Activated CD8-positive, alpha-beta memory T cell treated with anti-CD3 and anti-CD28 coated beads, Interleukin-2, amount 10 ng/mL, durations not matched to agents 7 days and 5 days (primary cell): Measurements from ENCODE around the gene CCPG1. TPM values are rescaled to one million over a fixed set of nuclear protein-coding genes. Genes with fewer than 3 reads are reported as not detected.

Experiments used
- ATAC-seq: fragments of 150-1000 bp; cut with Tn5 transposase; one replicate; pipeline ENCODE4 v1.10.0; 2021; ENCODE audit warnings: moderate library complexity
- CTCF ChIA-PET: fragments of 350-600 bp; sonication (Branson Sonifier 250); formaldehyde crosslinking; loops from one replicate; lab custom pipeline; 2021; ENCODE audit warnings: antibody characterized with exemption; lab: Charles Lee
- DNase-seq: peaks from one replicate; pipeline ENCODE4 v3.0.0-alpha.2; 2020
- H3K27ac Mint-ChIP-seq: one replicate; pipeline ENCODE4 v1.8.0; 2021; ENCODE audit warnings: mild to moderate bottlenecking, mixed read lengths
- H3K27me3 Mint-ChIP-seq: one replicate; pipeline ENCODE4 v1.8.0; 2021; ENCODE audit warnings: mixed read lengths
- H3K36me3 Mint-ChIP-seq: one replicate; pipeline ENCODE4 v1.8.0; 2021; ENCODE audit warnings: mild to moderate bottlenecking, mixed read lengths
- H3K4me1 Mint-ChIP-seq: one replicate; pipeline ENCODE4 v1.8.0; 2021; ENCODE audit warnings: mixed read lengths
- H3K4me3 Mint-ChIP-seq: one replicate; pipeline ENCODE4 v1.8.0; 2021; ENCODE audit warnings: mild to moderate bottlenecking, moderate library complexity, mixed read lengths
- H3K9me3 Mint-ChIP-seq: one replicate; pipeline ENCODE4 v1.8.0; 2022; ENCODE audit warnings: low read depth, mixed read lengths
- total RNA-seq, 2 experiments: library from RNA; stranded (reverse); gene quantifications; one replicate each; pipeline ENCODE4 v1.2.3, GENCODE V29; 2021

The CCPG1 gene
- total RNA-seq, 2 experiments from 2014 or later, result 19.2 to 22.0 TPM

GRCh38 chr15:55362641-55363040, 45.5 kb downstream of the CCPG1 start:
- Mint-ChIP-seq H3K27ac (no peak overlapping the region), H3K36me3 (peaks cover 8% of the 10 kb centered on the region), H3K4me1 (no peaks in the 10 kb centered on the region), H3K4me3 (no peak overlapping the region), H3K27me3 (no peaks in the 10 kb centered on the region), H3K9me3 (no peaks in the 10 kb centered on the region)
- ATAC-seq (no peak), DNase-seq (no peak)
- CTCF ChIA-PET, result no interaction called here

- H3K9me3 Mint-ChIP-seq, result no peaks in the 10 kb centered on the region
- DNase-seq, result no peak
- no peak overlapping the region for H3K27ac Mint-ChIP-seq
- no peak overlapping the region for H3K4me3 Mint-ChIP-seq
- no peak for ATAC-seq
- H3K4me1 Mint-ChIP-seq, result no peaks in the 10 kb centered on the region
- H3K27me3 Mint-ChIP-seq, result no peaks in the 10 kb centered on the region
- CTCF ChIA-PET, result no interaction called here
- H3K36me3 Mint-ChIP-seq, result peaks cover 17% of the 10 kb centered on the region
Measured at GRCh38 chr15:55361048-55361447, 47.1 kb downstream of the CCPG1 start.

GRCh38 chr15:55360256-55360655, 47.9 kb downstream of the CCPG1 start:
- Mint-ChIP-seq H3K4me3 (no peak overlapping the region), H3K27me3 (no peaks in the 10 kb centered on the region), H3K9me3 (no peaks in the 10 kb centered on the region), H3K36me3 (peaks cover 20% of the 10 kb centered on the region), H3K27ac (no peak overlapping the region), H3K4me1 (no peaks in the 10 kb centered on the region)
- CTCF ChIA-PET, result interaction anchor here (0.6 kb wide), 1 partner anchor 13 kb away, joined by 3 read pairs; no protein-coding TSS in a partner anchor
- ATAC-seq (no peak), DNase-seq (no peak)

- no peaks in the 10 kb centered on the region for H3K4me1 Mint-ChIP-seq
- H3K27ac Mint-ChIP-seq, result no peak overlapping the region
- CTCF ChIA-PET, result interaction anchor here (0.6 to 1.0 kb wide), 2 partner anchors 13 to 75 kb away, joined by 3 to 4 read pairs; no protein-coding TSS in a partner anchor
- H3K27me3 Mint-ChIP-seq, result no peaks in the 10 kb centered on the region
- ATAC-seq, result no peak
- no peaks in the 10 kb centered on the region for H3K9me3 Mint-ChIP-seq
- DNase-seq, result no peak
- H3K4me3 Mint-ChIP-seq, result no peak overlapping the region
- H3K36me3 Mint-ChIP-seq, result peaks cover 19% of the 10 kb centered on the region
Measured at GRCh38 chr15:55358471-55358870, 49.7 kb downstream of the CCPG1 start.

- CTCF ChIA-PET, result no interaction called here
- no peak for DNase-seq
- peaks cover 19% of the 10 kb centered on the region for H3K36me3 Mint-ChIP-seq
- H3K4me3 Mint-ChIP-seq, result no peak overlapping the region
- no peak overlapping the region for H3K27ac Mint-ChIP-seq
- H3K4me1 Mint-ChIP-seq, result no peaks in the 10 kb centered on the region
- H3K9me3 Mint-ChIP-seq, result no peaks in the 10 kb centered on the region
- no peak for ATAC-seq
- no peaks in the 10 kb centered on the region for H3K27me3 Mint-ChIP-seq
Measured at GRCh38 chr15:55357774-55358173, 50.4 kb downstream of the CCPG1 start.

GRCh38 chr15:55356985-55357585, 51.1 kb downstream of the CCPG1 start:
- Mint-ChIP-seq H3K9me3 (no peaks in the 10 kb centered on the region), H3K4me3 (no peak overlapping the region), H3K36me3 (peaks cover 19% of the 10 kb centered on the region), H3K27ac (no peak overlapping the region), H3K27me3 (no peaks in the 10 kb centered on the region), H3K4me1 (no peaks in the 10 kb centered on the region)
- DNase-seq, result no peak
- ATAC-seq, result no peak
- CTCF ChIA-PET, result no interaction called here

GRCh38 chr15:55353025-55353424, 55.1 kb downstream of the CCPG1 start:
- H3K36me3 Mint-ChIP-seq, result peaks cover 30% of the 10 kb centered on the region
- CTCF ChIA-PET, result no interaction called here
- no peak for ATAC-seq
- H3K9me3 Mint-ChIP-seq, result no peaks in the 10 kb centered on the region
- no peaks in the 10 kb centered on the region for H3K4me1 Mint-ChIP-seq
- no peak overlapping the region for H3K4me3 Mint-ChIP-seq
- H3K27ac Mint-ChIP-seq, result no peak overlapping the region
- no peaks in the 10 kb centered on the region for H3K27me3 Mint-ChIP-seq
- no peak for DNase-seq

- ATAC-seq, result no peak
- no peaks in the 10 kb centered on the region for H3K4me1 Mint-ChIP-seq
- no peak overlapping the region for H3K27ac Mint-ChIP-seq
Measured at GRCh38 chr15:55349282-55349681, 58.9 kb downstream of the CCPG1 start.

GRCh38 chr15:55348281-55348778, 59.8 kb downstream of the CCPG1 start:
- CTCF ChIA-PET, result no interaction called here
- H3K4me1 Mint-ChIP-seq, result no peaks in the 10 kb centered on the region
- H3K9me3 Mint-ChIP-seq, result no peaks in the 10 kb centered on the region
- ATAC-seq, result no peak
- H3K4me3 Mint-ChIP-seq, result no peak overlapping the region
- peaks cover 37% of the 10 kb centered on the region for H3K36me3 Mint-ChIP-seq
- H3K27ac Mint-ChIP-seq, result no peak overlapping the region
- DNase-seq, result no peak
- H3K27me3 Mint-ChIP-seq, result no peaks in the 10 kb centered on the region

More at GRCh38 chr15:55349282-55349681, 58.9 kb downstream of the CCPG1 start:
- Mint-ChIP-seq H3K36me3 (peaks cover 30% of the 10 kb centered on the region), H3K4me3 (no peak overlapping the region), H3K9me3 (no peaks in the 10 kb centered on the region), H3K27me3 (no peaks in the 10 kb centered on the region)
- DNase-seq, result no peak
- CTCF ChIA-PET, result no interaction called here

GRCh38 chr15:55344206-55344605, 64.0 kb downstream of the CCPG1 start:
- Mint-ChIP-seq H3K36me3 (peaks cover 33% of the 10 kb centered on the region), H3K4me3 (no peak overlapping the region), H3K4me1 (no peaks in the 10 kb centered on the region), H3K27ac (no peak overlapping the region), H3K9me3 (no peaks in the 10 kb centered on the region), H3K27me3 (no peaks in the 10 kb centered on the region)
- ATAC-seq (no peak), DNase-seq (no peak)
- CTCF ChIA-PET, result no interaction called here

GRCh38 chr15:55343168-55343567, 65.0 kb downstream of the CCPG1 start:
- CTCF ChIA-PET, result no interaction called here
- no peaks in the 10 kb centered on the region for H3K9me3 Mint-ChIP-seq
- no peaks in the 10 kb centered on the region for H3K27me3 Mint-ChIP-seq
- ATAC-seq, result no peak
- H3K27ac Mint-ChIP-seq, result no peak overlapping the region
- H3K4me1 Mint-ChIP-seq, result no peaks in the 10 kb centered on the region
- no peak overlapping the region for H3K4me3 Mint-ChIP-seq
- peaks cover 33% of the 10 kb centered on the region for H3K36me3 Mint-ChIP-seq
- DNase-seq, result no peak

GRCh38 chr15:55337160-55337559, 71.0 kb downstream of the CCPG1 start:
- H3K4me3 Mint-ChIP-seq, result no peak overlapping the region
- no peak overlapping the region for H3K27ac Mint-ChIP-seq
- H3K36me3 Mint-ChIP-seq, result peaks cover 29% of the 10 kb centered on the region
- no peaks in the 10 kb centered on the region for H3K4me1 Mint-ChIP-seq
- no peak for ATAC-seq
- no peak for DNase-seq
- no peaks in the 10 kb centered on the region for H3K27me3 Mint-ChIP-seq
- no peaks in the 10 kb centered on the region for H3K9me3 Mint-ChIP-seq
- CTCF ChIA-PET, result interaction anchor here (1.6 kb wide), 1 partner anchor 71 kb away, joined by 3 read pairs; the partner anchor contains the start of genes CCPG1 and PIERCE2

GRCh38 chr15:55334997-55335396, 73.2 kb downstream of the CCPG1 start:
- ATAC-seq, result no peak
- no peak for DNase-seq
- H3K27me3 Mint-ChIP-seq, result no peaks in the 10 kb centered on the region
- no peaks in the 10 kb centered on the region for H3K4me1 Mint-ChIP-seq
- H3K27ac Mint-ChIP-seq, result no peak overlapping the region
- CTCF ChIA-PET, result no interaction called here
- H3K36me3 Mint-ChIP-seq, result peaks cover 37% of the 10 kb centered on the region
- H3K4me3 Mint-ChIP-seq, result no peak overlapping the region
- H3K9me3 Mint-ChIP-seq, result no peaks in the 10 kb centered on the region

- Mint-ChIP-seq H3K9me3 (no peaks in the 10 kb centered on the region), H3K4me1 (no peaks in the 10 kb centered on the region), H3K27me3 (no peaks in the 10 kb centered on the region), H3K27ac (no peak overlapping the region), H3K36me3 (peaks cover 32% of the 10 kb centered on the region), H3K4me3 (no peak overlapping the region)
- ATAC-seq, result no peak
- CTCF ChIA-PET, result no interaction called here
- DNase-seq, result no peak
Measured at GRCh38 chr15:55334371-55334770, 73.8 kb downstream of the CCPG1 start.
